ENCODE measurements around the gene CHCHD3.

The CHCHD3 gene

GRCh38 chr7:132999845-133000244 lies 82.0 kb downstream of the CHCHD3 start:
- TF ChIP-seq POLR2AphosphoS5 (IDR thresholded peaks at IDR 0.05; ENCODE audit: low read depth, low read length) (no peak), TAF1 (IDR thresholded peaks at IDR 0.05; ENCODE audit: low read depth, low read length) (no peak), POLR2A (IDR thresholded peaks at IDR 0.05; ENCODE audit: low read depth, low read length) (no peak), PAX5 (IDR thresholded peaks at IDR 0.05; ENCODE audit: insufficient read depth, low read length, severe bottlenecking) (no peak), SPI1 (IDR thresholded peaks at IDR 0.05; ENCODE audit: low read depth, low read length) (no peak), POU2F2 (IDR thresholded peaks at IDR 0.05; ENCODE audit: low read depth, low read length) (no peak)
- FAIRE-seq = no peak
- DNase-seq (ENCODE audit: insufficient read length, low spot score) = no peak

GRCh38 chr7:132998763-132999162 lies 83.1 kb downstream of the CHCHD3 start:
- no peak for DNase-seq (ENCODE audit: insufficient read length, low spot score)

GRCh38 chr7:132997505-132997904 lies 84.4 kb downstream of the CHCHD3 start:
- FAIRE-seq (no peak), DNase-seq (ENCODE audit: insufficient read length, low spot score) (no peak)
- no peak for TF ChIP-seq POLR2AphosphoS5 (IDR thresholded peaks at IDR 0.05; ENCODE audit: low read depth, low read length)
- TF ChIP-seq POU2F2 (IDR thresholded peaks at IDR 0.05; ENCODE audit: low read depth, low read length) = no peak
- no peak for TF ChIP-seq SPI1 (IDR thresholded peaks at IDR 0.05; ENCODE audit: low read depth, low read length)
- no peak for TF ChIP-seq PAX5 (IDR thresholded peaks at IDR 0.05; ENCODE audit: insufficient read depth, low read length, severe bottlenecking)
- no peak for TF ChIP-seq TAF1 (IDR thresholded peaks at IDR 0.05; ENCODE audit: low read depth, low read length)
- TF ChIP-seq POLR2A (IDR thresholded peaks at IDR 0.05; ENCODE audit: low read depth, low read length) = no peak

More at GRCh38 chr7:132998763-132999162, 83.1 kb downstream of the CHCHD3 start:
- FAIRE-seq = no peak
- TF ChIP-seq PAX5 (IDR thresholded peaks at IDR 0.05; ENCODE audit: insufficient read depth, low read length, severe bottlenecking) (no peak), POLR2AphosphoS5 (IDR thresholded peaks at IDR 0.05; ENCODE audit: low read depth, low read length) (no peak), SPI1 (IDR thresholded peaks at IDR 0.05; ENCODE audit: low read depth, low read length) (no peak), POU2F2 (IDR thresholded peaks at IDR 0.05; ENCODE audit: low read depth, low read length) (no peak), POLR2A (IDR thresholded peaks at IDR 0.05; ENCODE audit: low read depth, low read length) (no peak), TAF1 (IDR thresholded peaks at IDR 0.05; ENCODE audit: low read depth, low read length) (no peak)

GRCh38 chr7:132996581-132997242 lies 85.2 kb downstream of the CHCHD3 start:
- TF ChIP-seq POLR2AphosphoS5 (IDR thresholded peaks at IDR 0.05; ENCODE audit: low read depth, low read length) (no peak), TAF1 (IDR thresholded peaks at IDR 0.05; ENCODE audit: low read depth, low read length) (no peak), POU2F2 (IDR thresholded peaks at IDR 0.05; ENCODE audit: low read depth, low read length) (no peak), POLR2A (IDR thresholded peaks at IDR 0.05; ENCODE audit: low read depth, low read length) (no peak), SPI1 (IDR thresholded peaks at IDR 0.05; ENCODE audit: low read depth, low read length) (no peak), PAX5 (IDR thresholded peaks at IDR 0.05; ENCODE audit: insufficient read depth, low read length, severe bottlenecking) (no peak)
- FAIRE-seq (no peak), DNase-seq (ENCODE audit: insufficient read length, low spot score) (no peak)

GRCh38 chr7:132993377-132994013 lies 88.4 kb downstream of the CHCHD3 start:
- FAIRE-seq (no peak), DNase-seq (ENCODE audit: insufficient read length, low spot score) (no peak)
- TF ChIP-seq SPI1 (IDR thresholded peaks at IDR 0.05; ENCODE audit: low read depth, low read length) (no peak), POLR2AphosphoS5 (IDR thresholded peaks at IDR 0.05; ENCODE audit: low read depth, low read length) (no peak), POLR2A (IDR thresholded peaks at IDR 0.05; ENCODE audit: low read depth, low read length) (no peak), TAF1 (IDR thresholded peaks at IDR 0.05; ENCODE audit: low read depth, low read length) (no peak), PAX5 (IDR thresholded peaks at IDR 0.05; ENCODE audit: insufficient read depth, low read length, severe bottlenecking) (no peak), POU2F2 (IDR thresholded peaks at IDR 0.05; ENCODE audit: low read depth, low read length) (no peak)

- DNase-seq (ENCODE audit: insufficient read length, low spot score) (no peak), FAIRE-seq (no peak)
- TF ChIP-seq SPI1 (IDR thresholded peaks at IDR 0.05; ENCODE audit: low read depth, low read length) (no peak), TAF1 (IDR thresholded peaks at IDR 0.05; ENCODE audit: low read depth, low read length) (no peak), POLR2AphosphoS5 (IDR thresholded peaks at IDR 0.05; ENCODE audit: low read depth, low read length) (no peak), PAX5 (IDR thresholded peaks at IDR 0.05; ENCODE audit: insufficient read depth, low read length, severe bottlenecking) (no peak), POLR2A (IDR thresholded peaks at IDR 0.05; ENCODE audit: low read depth, low read length) (no peak), POU2F2 (IDR thresholded peaks at IDR 0.05; ENCODE audit: low read depth, low read length) (no peak)
Measured at GRCh38 chr7:132991615-132992587, 90.0 kb downstream of the CHCHD3 start.

- TF ChIP-seq SPI1 (IDR thresholded peaks at IDR 0.05; ENCODE audit: low read depth, low read length) (no peak), TAF1 (IDR thresholded peaks at IDR 0.05; ENCODE audit: low read depth, low read length) (no peak), POLR2AphosphoS5 (IDR thresholded peaks at IDR 0.05; ENCODE audit: low read depth, low read length) (no peak), POU2F2 (IDR thresholded peaks at IDR 0.05; ENCODE audit: low read depth, low read length) (no peak), POLR2A (IDR thresholded peaks at IDR 0.05; ENCODE audit: low read depth, low read length) (no peak), PAX5 (IDR thresholded peaks at IDR 0.05; ENCODE audit: insufficient read depth, low read length, severe bottlenecking) (no peak)
- no peak for DNase-seq (ENCODE audit: insufficient read length, low spot score)
- FAIRE-seq = no peak
Measured at GRCh38 chr7:132988117-132988516, 93.8 kb downstream of the CHCHD3 start.

GRCh38 chr7:132980402-132980801 lies 101.5 kb downstream of the CHCHD3 start:
- FAIRE-seq = no peak
- no peak for TF ChIP-seq POU2F2 (IDR thresholded peaks at IDR 0.05; ENCODE audit: low read depth, low read length)
- TF ChIP-seq PAX5 (IDR thresholded peaks at IDR 0.05; ENCODE audit: insufficient read depth, low read length, severe bottlenecking) = no peak
- TF ChIP-seq TAF1 (IDR thresholded peaks at IDR 0.05; ENCODE audit: low read depth, low read length) = no peak
- no peak for TF ChIP-seq POLR2A (IDR thresholded peaks at IDR 0.05; ENCODE audit: low read depth, low read length)
- no peak for TF ChIP-seq POLR2AphosphoS5 (IDR thresholded peaks at IDR 0.05; ENCODE audit: low read depth, low read length)
- no peak for TF ChIP-seq SPI1 (IDR thresholded peaks at IDR 0.05; ENCODE audit: low read depth, low read length)

More at GRCh38 chr7:132980402-132980801, 101.5 kb downstream of the CHCHD3 start:
- DNase-seq (ENCODE audit: insufficient read length, low spot score) = no peak
